Measurements from ENCODE around the gene ASIC4. TPM values are rescaled to one million over a fixed set of nuclear protein-coding genes. Genes with fewer than 3 reads are reported as not detected.

Gene ASIC4
- total RNA-seq, 1 experiment from 2014 or later, result 0.17 TPM

- no peak for TF ChIP-seq CTCF (IDR thresholded peaks at IDR 0.05; ENCODE audit: unreplicated experiment)
- BruUV-seq (replicated peaks), result no TSS peak
- CTCF ChIA-PET, result interaction anchor here (0.6 to 1.6 kb wide), 4 partner anchors 9 to 57 kb away, joined by 3 to 8 read pairs (median 3); partner anchors contain the start of genes CHPF and TMEM198
- Mint-ChIP-seq H3K27me3 (ENCODE audit: unreplicated experiment) (no peaks in the 10 kb centered on the region), H3K27ac (ENCODE audit: unreplicated experiment) (peak overlapping the region; percentile 67), H3K4me3 (ENCODE audit: low read depth, unreplicated experiment) (peak overlapping the region; percentile 90), H3K36me3 (ENCODE audit: insufficient read depth, unreplicated experiment) (peaks cover 27% of the 10 kb centered on the region), H3K9me3 (ENCODE audit: low read depth, unreplicated experiment) (no peaks in the 10 kb centered on the region), H3K4me1 (ENCODE audit: low read depth, unreplicated experiment) (no peaks in the 10 kb centered on the region)
- intact Hi-C loops (cut with micrococcal nuclease; ENCODE audit: unreplicated experiment), result no loop called here
- peak; percentile 95 for DNase-seq
These were observed 38.3 kb downstream of the ASIC4 start for GRCh38 chr2:219552382-219553167.

GRCh38 chr2:219553168-219553417 is 38.8 kb downstream of the ASIC4 start:
- no peak for TF ChIP-seq CTCF (IDR thresholded peaks at IDR 0.05; ENCODE audit: unreplicated experiment)
- H3K36me3 Mint-ChIP-seq (ENCODE audit: insufficient read depth, unreplicated experiment), result peaks cover 27% of the 10 kb centered on the region
- CTCF ChIA-PET, result interaction anchor here (0.6 to 1.6 kb wide), 3 partner anchors 9 to 57 kb away, joined by 3 to 8 read pairs (median 3); partner anchors contain the start of genes CHPF and TMEM198
- peak overlapping the region; percentile 90 for H3K4me3 Mint-ChIP-seq (ENCODE audit: low read depth, unreplicated experiment)
- no peaks in the 10 kb centered on the region for H3K9me3 Mint-ChIP-seq (ENCODE audit: low read depth, unreplicated experiment)
- intact Hi-C loops (cut with micrococcal nuclease; ENCODE audit: unreplicated experiment), result no loop called here
- no peaks in the 10 kb centered on the region for H3K4me1 Mint-ChIP-seq (ENCODE audit: low read depth, unreplicated experiment)
- no TSS peak for BruUV-seq (replicated peaks)
- no peaks in the 10 kb centered on the region for H3K27me3 Mint-ChIP-seq (ENCODE audit: unreplicated experiment)
- no peak for DNase-seq
- no peak overlapping the region for H3K27ac Mint-ChIP-seq (ENCODE audit: unreplicated experiment)

- Mint-ChIP-seq H3K4me1 (ENCODE audit: low read depth, unreplicated experiment) (no peaks in the 10 kb centered on the region), H3K36me3 (ENCODE audit: insufficient read depth, unreplicated experiment) (peaks cover 27% of the 10 kb centered on the region), H3K27me3 (ENCODE audit: unreplicated experiment) (no peaks in the 10 kb centered on the region), H3K9me3 (ENCODE audit: low read depth, unreplicated experiment) (no peaks in the 10 kb centered on the region), H3K4me3 (ENCODE audit: low read depth, unreplicated experiment) (no peak overlapping the region), H3K27ac (ENCODE audit: unreplicated experiment) (no peak overlapping the region)
- CTCF ChIA-PET, result no interaction called here
- intact Hi-C loops (cut with micrococcal nuclease; ENCODE audit: unreplicated experiment), result no loop called here
- no peak for TF ChIP-seq CTCF (IDR thresholded peaks at IDR 0.05; ENCODE audit: unreplicated experiment)
- BruUV-seq (replicated peaks), result no TSS peak
- no peak for DNase-seq
These were observed 39.2 kb downstream of the ASIC4 start for GRCh38 chr2:219553463-219553963.

- intact Hi-C loops (cut with micrococcal nuclease; ENCODE audit: unreplicated experiment), result no loop called here
- H3K4me3 Mint-ChIP-seq (ENCODE audit: low read depth, unreplicated experiment), result no peak overlapping the region
- no peaks in the 10 kb centered on the region for H3K4me1 Mint-ChIP-seq (ENCODE audit: low read depth, unreplicated experiment)
- peaks cover 27% of the 10 kb centered on the region for H3K36me3 Mint-ChIP-seq (ENCODE audit: insufficient read depth, unreplicated experiment)
- TF ChIP-seq CTCF (IDR thresholded peaks at IDR 0.05; ENCODE audit: unreplicated experiment), result no peak
- BruUV-seq (replicated peaks), result no TSS peak
- H3K27me3 Mint-ChIP-seq (ENCODE audit: unreplicated experiment), result no peaks in the 10 kb centered on the region
- no peak overlapping the region for H3K27ac Mint-ChIP-seq (ENCODE audit: unreplicated experiment)
- DNase-seq, result no peak
- no peaks in the 10 kb centered on the region for H3K9me3 Mint-ChIP-seq (ENCODE audit: low read depth, unreplicated experiment)
- CTCF ChIA-PET, result no interaction called here
These were observed 40.1 kb downstream of the ASIC4 start for GRCh38 chr2:219554350-219554749.
